ENCODE data around the gene CMIP.
"Not testable (repeated sequence)": the region's sequence is repeated elsewhere in the genome, so short reads cannot be mapped to it uniquely, and the experiment has no call there.

Gene CMIP

DNA sequence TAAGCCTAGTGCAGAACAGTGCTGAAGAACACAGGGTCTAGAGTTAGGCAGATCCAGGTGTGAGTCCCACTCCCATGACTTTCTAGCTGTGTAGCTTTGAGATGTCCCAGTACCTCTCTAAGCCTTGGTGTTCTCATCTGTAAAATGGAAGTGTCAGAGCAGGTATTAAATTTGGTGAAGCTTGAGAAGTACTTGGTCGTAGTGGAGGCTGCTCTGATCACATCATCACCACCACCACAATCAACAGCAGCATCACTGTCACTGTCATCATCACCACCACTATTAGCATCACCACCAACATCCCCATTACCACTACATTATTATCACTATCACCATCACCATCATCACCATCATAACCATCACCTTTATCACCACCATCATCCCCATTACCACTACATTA, 132.1 kb downstream of the CMIP start:
- no peak for ATAC-seq
- H3K27me3 Mint-ChIP-seq: no peaks in the 10 kb centered on the region
- no peak overlapping the region for H3K4me3 Mint-ChIP-seq
- H3K36me3 Mint-ChIP-seq: peaks cover 5% of the 10 kb centered on the region
- no peak overlapping the region for H3K27ac Mint-ChIP-seq
- H3K9me3 Mint-ChIP-seq: no peaks in the 10 kb centered on the region
- peaks cover 19% of the 10 kb centered on the region for H3K4me1 Mint-ChIP-seq

DNA sequence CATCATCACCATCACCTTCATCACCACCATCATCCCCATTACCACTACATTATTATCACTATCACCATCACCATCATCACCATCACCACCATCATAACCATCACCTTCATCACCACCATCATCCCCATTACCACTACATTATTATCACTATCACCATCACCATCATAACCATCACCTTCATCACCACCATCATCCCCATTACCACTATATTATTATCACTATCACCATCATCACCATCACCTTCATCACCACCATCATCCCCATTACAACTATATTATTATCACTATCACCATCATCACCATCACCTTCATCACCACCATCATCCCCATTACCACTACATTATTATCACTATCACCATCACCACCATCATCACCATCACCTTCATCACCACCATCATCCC, 132.7 kb downstream of the CMIP start:
- not testable (repeated sequence) for H3K36me3 Mint-ChIP-seq, H3K4me3 Mint-ChIP-seq, H3K27ac Mint-ChIP-seq, ATAC-seq, H3K9me3 Mint-ChIP-seq, H3K27me3 Mint-ChIP-seq
- H3K4me1 Mint-ChIP-seq: peaks cover 13% of the 10 kb centered on the region

DNA sequence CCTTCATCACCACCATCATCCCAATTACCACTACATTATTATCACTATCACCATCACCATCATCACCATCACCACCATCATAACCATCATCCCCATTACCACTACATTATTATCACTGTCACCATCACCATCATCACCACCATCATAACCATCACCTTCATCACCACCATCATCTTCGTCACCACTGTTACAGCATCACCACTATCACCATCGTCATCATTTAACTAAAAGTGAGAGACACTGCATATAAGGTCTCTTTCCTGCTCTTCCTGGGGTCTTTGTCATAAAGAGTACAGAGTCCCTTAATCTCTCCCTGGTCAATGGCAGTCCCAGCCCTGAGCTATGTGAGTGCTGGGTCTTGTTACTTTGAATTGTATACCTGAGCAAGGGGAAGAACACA, 133.5 kb downstream of the CMIP start:
- ATAC-seq: no peak
- H3K4me3 Mint-ChIP-seq: no peak overlapping the region
- no peaks in the 10 kb centered on the region for H3K27me3 Mint-ChIP-seq
- H3K27ac Mint-ChIP-seq: no peak overlapping the region
- H3K36me3 Mint-ChIP-seq: peaks cover 10% of the 10 kb centered on the region
- H3K9me3 Mint-ChIP-seq: no peaks in the 10 kb centered on the region
- peaks cover 12% of the 10 kb centered on the region for H3K4me1 Mint-ChIP-seq

DNA sequence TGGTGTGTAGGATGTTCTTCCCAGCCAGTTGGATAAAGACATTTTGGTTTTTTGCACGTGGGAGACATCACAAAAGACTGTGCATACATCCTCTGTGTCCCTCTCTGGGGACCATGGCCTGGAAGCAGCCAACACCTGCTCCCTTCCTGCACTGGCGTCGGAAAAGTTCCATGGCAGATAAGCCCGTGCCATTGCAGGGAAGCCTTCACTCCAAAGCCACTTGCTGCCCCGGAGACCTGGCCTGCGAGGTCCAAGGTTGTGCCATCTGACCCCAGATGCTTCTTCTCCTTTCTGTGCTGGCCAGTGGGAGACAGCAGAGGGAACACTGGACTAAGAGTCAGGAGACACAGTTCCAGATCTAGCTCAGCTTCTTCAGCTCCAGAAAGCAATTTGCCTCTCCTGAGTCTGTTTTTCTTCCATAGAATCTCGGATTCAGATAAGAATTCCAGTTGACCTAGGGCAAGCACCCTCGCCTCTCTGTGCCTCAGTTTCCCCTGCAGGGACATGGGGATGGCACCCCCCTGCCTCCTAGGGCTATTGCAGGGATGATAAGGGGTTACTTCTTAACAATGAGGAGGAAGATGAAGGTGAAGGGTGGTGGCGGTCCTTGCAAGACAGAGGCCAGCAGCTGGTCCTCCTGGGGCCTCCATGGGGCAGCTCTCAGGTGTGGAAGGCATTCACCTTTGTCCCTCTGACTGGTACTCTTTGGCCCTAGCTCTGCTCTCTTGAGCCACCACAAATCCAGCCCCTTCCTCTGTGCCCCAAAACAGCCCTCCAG, 134.2 kb downstream of the CMIP start:
- no peaks in the 10 kb centered on the region for H3K9me3 Mint-ChIP-seq
- H3K27ac Mint-ChIP-seq: no peak overlapping the region
- H3K4me1 Mint-ChIP-seq: peaks cover 16% of the 10 kb centered on the region
- no peaks in the 10 kb centered on the region for H3K27me3 Mint-ChIP-seq
- no peak overlapping the region for H3K4me3 Mint-ChIP-seq
- no peak for ATAC-seq
- peaks cover 15% of the 10 kb centered on the region for H3K36me3 Mint-ChIP-seq

DNA sequence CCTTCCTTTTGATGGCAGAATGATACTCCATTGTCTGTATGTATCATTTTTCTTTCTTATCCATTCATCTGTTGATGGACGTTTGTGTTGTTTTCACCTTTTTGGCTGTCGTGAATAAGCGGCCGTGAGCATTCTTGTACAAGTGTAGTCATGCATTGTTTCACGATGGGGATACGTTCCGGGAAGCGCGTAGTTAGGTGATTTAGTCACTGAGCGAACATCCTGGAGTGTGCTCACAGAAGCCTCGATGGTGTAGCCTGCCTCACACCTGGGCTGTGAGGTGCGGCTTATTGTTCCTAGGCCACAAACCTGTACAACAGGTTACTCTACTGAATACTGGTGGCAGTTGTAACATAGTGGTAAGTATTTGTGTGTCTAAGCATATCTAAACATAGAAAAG, 136.5 kb downstream of the CMIP start:
- Mint-ChIP-seq H3K4me3 (no peak overlapping the region), H3K36me3 (peaks cover 23% of the 10 kb centered on the region), H3K4me1 (peaks cover 18% of the 10 kb centered on the region), H3K27me3 (no peaks in the 10 kb centered on the region), H3K9me3 (no peaks in the 10 kb centered on the region), H3K27ac (no peak overlapping the region)
- ATAC-seq: no peak

DNA sequence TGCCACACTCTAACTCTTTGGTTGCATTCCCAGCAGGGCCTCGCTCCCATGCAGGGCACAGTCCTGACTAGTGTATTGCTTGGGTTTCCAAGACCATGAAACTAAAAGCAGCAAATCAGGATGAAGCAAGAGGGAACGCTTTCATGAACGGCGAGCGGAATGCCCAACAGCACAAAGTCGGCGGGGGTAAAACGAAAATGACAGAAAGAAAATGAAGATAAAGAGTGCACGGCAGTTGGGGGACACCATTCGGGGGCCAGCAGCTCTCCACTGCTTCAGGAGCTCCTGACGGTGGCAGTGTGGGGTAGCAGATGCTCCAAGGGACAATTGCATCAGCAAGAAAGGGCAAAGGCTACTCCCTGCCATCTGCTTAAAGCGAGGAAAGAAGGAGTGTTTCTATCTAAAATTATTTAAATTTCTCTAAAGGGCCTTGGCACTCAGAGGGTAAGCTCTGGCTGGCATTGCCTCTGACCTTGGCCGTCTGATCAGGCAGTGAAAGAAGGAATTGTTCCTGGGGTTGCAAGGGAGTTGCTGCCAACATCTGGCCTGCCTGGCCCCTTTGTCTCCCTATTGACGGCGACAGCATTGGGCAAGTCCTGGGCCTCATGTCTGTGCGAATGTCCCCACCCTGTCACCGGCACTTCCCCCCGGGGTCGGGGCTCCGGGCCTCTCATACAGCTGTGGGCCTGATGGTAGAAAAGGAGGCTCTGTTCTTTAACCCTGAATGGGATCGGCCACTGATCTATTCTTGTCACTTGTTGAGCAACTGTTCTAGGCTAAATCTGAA, 138.2 kb downstream of the CMIP start:
- H3K4me1 Mint-ChIP-seq: peaks cover 18% of the 10 kb centered on the region
- H3K27me3 Mint-ChIP-seq: no peaks in the 10 kb centered on the region
- no peak overlapping the region for H3K27ac Mint-ChIP-seq
- no peak overlapping the region for H3K4me3 Mint-ChIP-seq
- H3K9me3 Mint-ChIP-seq: no peaks in the 10 kb centered on the region
- H3K36me3 Mint-ChIP-seq: peaks cover 23% of the 10 kb centered on the region
- ATAC-seq: no peak

DNA sequence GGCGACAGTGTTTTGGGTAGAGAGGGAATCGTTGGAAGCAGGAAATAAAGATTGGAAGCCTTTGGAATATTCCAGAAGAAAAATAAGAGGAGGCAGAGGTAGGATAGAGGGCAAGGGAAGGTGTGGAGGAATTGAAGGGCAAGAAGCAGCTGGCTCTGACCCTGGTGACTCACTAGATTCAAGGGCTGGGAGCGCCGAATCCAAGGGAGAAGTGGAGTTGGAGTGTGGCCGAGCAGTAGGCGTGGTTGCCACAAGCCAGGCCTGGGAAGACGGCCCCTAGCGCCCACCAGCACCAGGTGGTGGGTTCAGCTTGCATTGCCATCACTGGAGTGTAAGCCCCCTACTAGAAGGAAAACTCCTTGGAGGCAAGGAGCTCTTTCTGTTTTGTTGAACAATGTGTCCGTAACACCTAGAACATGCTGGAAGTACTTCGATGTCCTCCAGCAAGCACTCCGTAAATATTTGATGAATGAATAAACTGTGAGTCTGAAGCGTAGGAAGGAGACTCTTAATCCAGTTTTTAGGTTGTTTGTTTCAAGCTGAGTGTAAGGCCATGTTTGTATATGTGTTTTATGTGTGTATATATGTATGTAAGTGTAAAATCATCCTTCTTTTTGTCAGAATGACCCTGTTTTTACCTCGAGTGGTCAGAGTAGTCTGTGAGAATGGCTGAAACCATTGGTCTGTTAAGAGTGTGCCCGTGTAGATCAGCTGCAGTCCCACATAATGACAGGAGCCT, 139.5 kb downstream of the CMIP start:
- H3K36me3 Mint-ChIP-seq: peaks cover 33% of the 10 kb centered on the region
- no peak for ATAC-seq
- H3K9me3 Mint-ChIP-seq: no peaks in the 10 kb centered on the region
- H3K4me3 Mint-ChIP-seq: no peak overlapping the region
- H3K27ac Mint-ChIP-seq: no peak overlapping the region
- H3K27me3 Mint-ChIP-seq: no peaks in the 10 kb centered on the region
- peaks cover 24% of the 10 kb centered on the region for H3K4me1 Mint-ChIP-seq

DNA sequence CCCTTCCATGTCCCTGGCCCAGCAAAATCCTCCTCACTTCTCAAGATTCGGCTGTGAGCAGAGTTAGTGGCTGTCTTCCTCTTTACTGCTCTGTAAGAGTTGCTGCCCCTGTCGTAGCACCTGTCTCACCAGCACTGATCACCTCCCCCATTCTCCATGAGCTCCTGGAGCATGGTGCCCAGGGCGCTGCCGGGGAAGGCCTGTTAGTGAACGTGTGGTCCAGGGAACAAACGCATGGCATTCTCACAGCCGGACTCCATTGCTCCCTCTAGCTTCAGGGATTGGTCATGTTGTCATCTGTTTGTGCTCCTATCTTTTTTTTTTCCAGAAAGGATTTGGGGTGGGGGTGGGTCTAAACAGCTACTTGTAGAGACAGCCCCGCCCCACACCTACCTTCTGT, 141.2 kb downstream of the CMIP start:
- H3K9me3 Mint-ChIP-seq: no peaks in the 10 kb centered on the region
- ATAC-seq: no peak
- peaks cover 45% of the 10 kb centered on the region for H3K36me3 Mint-ChIP-seq
- peaks cover 33% of the 10 kb centered on the region for H3K4me1 Mint-ChIP-seq
- no peaks in the 10 kb centered on the region for H3K27me3 Mint-ChIP-seq
- no peak overlapping the region for H3K4me3 Mint-ChIP-seq
- H3K27ac Mint-ChIP-seq: peak overlapping the region; percentile 54

DNA sequence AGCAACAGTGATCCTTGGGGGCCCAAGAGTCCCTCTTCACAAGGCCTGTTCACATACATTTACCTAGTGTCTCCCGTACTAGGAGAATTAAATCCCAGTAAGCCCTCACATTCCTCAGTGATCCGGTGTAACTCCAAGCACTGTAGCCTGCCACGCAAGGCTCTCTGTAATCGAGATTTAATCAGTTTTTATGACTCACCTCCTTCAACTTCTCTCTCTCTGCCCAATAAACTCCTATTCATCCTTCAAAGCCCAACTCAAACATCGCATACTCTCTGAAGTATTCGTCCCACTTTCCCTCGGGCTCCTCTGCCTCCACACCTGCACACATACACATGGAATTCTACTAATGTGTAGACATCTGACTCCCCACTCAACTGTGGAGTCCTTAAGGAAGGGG, 141.8 kb downstream of the CMIP start:
- no peak overlapping the region for H3K27ac Mint-ChIP-seq
- H3K4me1 Mint-ChIP-seq: peaks cover 32% of the 10 kb centered on the region
- no peaks in the 10 kb centered on the region for H3K27me3 Mint-ChIP-seq
- ATAC-seq: no peak
- H3K4me3 Mint-ChIP-seq: no peak overlapping the region
- H3K36me3 Mint-ChIP-seq: peaks cover 44% of the 10 kb centered on the region
- H3K9me3 Mint-ChIP-seq: no peaks in the 10 kb centered on the region

DNA sequence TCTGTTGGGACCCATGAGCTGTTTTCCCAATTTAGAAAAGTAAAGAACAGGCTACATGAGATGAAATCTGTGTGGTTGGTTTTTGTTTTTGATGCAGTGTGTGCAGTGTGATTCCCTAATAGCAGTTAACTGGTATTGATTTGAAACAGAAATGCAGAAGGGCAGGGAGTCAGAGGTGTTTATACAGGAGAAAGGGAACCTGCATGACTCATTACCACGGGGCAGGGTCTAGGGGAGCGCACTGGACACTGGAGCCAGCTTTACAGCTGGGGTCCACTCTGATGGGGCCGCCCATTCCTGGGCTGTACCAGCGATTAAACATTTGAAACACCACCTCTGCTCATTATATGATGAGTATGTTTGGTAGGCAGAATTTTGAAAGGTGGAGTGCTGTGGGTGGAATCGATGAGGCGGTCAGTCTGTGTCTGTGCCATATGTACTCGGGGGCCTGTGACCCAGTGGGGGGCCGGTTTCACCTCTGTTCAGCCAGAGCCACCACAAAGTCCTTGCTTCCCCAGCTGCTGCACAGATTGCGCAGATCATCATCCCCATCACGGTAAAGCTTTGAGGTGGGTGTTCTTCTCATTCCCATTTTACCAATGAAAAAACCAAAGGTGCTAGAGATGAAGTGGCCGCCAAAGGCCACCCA, 142.5 kb downstream of the CMIP start:
- Mint-ChIP-seq H3K36me3 (peaks cover 44% of the 10 kb centered on the region), H3K27me3 (no peaks in the 10 kb centered on the region), H3K9me3 (no peaks in the 10 kb centered on the region), H3K27ac (no peak overlapping the region), H3K4me3 (no peak overlapping the region), H3K4me1 (peaks cover 37% of the 10 kb centered on the region)
- no peak for ATAC-seq

DNA sequence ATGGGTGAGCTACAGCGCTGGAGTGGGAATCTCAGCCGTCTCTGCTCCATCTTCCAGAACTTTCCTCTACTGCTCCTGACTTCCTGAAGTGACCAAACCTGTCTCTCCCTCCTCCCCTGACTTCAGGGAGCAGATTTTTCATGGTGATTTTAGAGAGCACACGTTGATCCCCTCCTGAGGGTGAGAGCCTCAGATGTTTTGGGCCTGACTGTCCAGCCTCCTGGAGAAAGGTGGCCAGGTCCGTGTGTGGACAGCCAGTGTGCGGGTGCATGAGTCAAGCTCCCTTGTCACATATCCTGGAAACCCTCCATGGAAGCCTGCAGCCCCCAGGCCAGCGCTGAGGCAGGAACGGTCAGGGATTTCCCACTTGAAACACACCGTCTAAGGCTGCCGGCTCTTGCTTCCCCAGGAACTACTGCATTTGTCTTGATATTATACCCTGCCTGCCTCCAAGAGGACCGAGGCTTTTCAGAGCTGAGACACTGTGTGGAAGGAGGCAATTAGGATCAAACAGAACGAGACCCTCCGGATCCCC, 143.1 kb downstream of the CMIP start:
- Mint-ChIP-seq H3K4me1 (peaks cover 39% of the 10 kb centered on the region), H3K36me3 (peaks cover 41% of the 10 kb centered on the region), H3K4me3 (no peak overlapping the region), H3K9me3 (no peaks in the 10 kb centered on the region), H3K27ac (no peak overlapping the region), H3K27me3 (no peaks in the 10 kb centered on the region)
- ATAC-seq: no peak

DNA sequence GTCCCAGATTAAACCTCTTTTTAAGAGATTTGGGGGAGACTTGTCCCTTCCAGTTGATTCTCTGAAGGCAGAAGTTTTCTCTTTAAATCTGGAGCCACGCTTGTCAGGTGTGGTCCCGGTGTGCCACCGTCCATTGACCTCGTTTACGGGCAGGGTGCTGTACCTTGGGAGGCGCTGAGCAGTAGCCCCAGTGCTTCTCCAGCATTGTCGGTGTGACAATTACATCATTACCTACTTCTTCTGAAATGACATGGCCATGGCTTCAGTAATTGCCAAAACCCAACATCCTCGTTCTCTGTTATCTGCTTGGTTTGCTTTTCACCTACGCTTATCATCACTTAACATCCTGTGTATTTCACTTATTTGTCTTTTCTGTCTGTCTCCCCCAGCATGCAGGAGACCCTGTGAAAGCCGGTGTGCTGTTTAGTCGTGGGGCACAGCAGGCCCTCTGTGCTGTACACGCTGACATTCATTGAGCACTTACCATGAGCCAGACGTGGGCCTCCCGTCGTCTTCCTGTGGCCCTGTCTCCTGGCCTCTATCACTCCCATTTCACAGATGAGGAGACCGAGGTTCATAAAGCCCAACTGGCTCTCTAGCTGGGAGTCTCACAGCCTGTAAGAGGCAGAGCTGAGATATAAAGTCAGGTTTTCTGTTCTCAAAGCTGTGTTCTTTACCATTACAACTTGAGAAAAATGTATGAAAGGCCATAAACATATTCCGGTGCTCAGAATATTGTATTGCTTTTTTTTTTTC, 143.9 kb downstream of the CMIP start:
- no peak for ATAC-seq
- peaks cover 36% of the 10 kb centered on the region for H3K4me1 Mint-ChIP-seq
- H3K4me3 Mint-ChIP-seq: no peak overlapping the region
- H3K27me3 Mint-ChIP-seq: no peaks in the 10 kb centered on the region
- no peaks in the 10 kb centered on the region for H3K9me3 Mint-ChIP-seq
- peak overlapping the region; percentile 58 for H3K27ac Mint-ChIP-seq
- H3K36me3 Mint-ChIP-seq: peaks cover 41% of the 10 kb centered on the region

DNA sequence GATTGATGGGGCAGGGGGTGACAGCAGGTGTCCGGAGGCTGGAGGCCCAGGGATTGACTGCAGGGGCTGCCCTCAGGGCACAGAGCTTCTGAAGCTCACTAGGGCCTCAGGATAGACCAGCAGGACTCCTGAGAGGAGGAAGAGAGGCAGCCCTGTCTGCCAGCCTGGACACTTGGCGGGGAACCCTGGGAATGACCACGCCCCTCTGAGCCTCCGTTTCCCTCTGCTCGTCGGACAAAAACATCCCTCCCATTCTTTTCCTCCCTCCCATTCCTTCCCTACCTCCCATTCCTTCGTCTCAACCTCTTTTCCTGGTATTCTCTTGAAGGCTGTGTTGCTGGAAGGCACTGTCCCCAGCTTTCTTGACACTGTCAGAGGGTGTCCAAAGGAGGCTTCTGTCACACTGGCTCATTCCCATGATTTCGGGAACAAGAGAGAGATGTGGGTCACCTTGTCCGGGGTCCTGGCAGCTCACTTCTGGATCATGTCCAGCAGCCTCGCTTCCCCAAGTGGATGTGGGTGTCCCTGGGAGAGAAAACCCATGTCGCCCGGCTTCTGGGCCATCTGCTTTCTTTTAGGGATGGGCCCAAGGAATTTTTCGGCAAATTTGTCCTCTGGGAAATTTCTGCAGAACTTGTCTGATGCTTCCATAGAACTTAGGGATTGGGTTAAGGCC, 145.5 kb downstream of the CMIP start:
- peaks cover 38% of the 10 kb centered on the region for H3K4me1 Mint-ChIP-seq
- no peak overlapping the region for H3K4me3 Mint-ChIP-seq
- peaks cover 45% of the 10 kb centered on the region for H3K36me3 Mint-ChIP-seq
- no peak for ATAC-seq
- H3K27ac Mint-ChIP-seq: no peak overlapping the region
- no peaks in the 10 kb centered on the region for H3K9me3 Mint-ChIP-seq
- no peaks in the 10 kb centered on the region for H3K27me3 Mint-ChIP-seq
